GM12801 (cell line): ENCODE results near the gene MCEMP1.

Source experiments
- CTCF ChIP-seq: IDR thresholded peaks from one replicate; pipeline ENCODE4 v1.5.1; 2011; ENCODE audit warnings: control low read depth; ENCODE audit not compliant: insufficient read length; ENCODE audit errors: extremely low read depth

Gene MCEMP1

GRCh38 chr19:7699003-7699402, 22.1 kb downstream of the MCEMP1 start:
- TF ChIP-seq CTCF, result no peak

- no peak for TF ChIP-seq CTCF
Observed at GRCh38 chr19:7699417-7700401, 22.8 kb downstream of the MCEMP1 start.

GRCh38 chr19:7701049-7701653, 24.3 kb downstream of the MCEMP1 start:
- TF ChIP-seq CTCF, result no peak

- TF ChIP-seq CTCF, result no peak
Observed at GRCh38 chr19:7701654-7702457, 25.0 kb downstream of the MCEMP1 start, which contains the start of gene FCER2. TSS of gene FCER2 (minus strand) at chr19:7702131. CDS start at chr19:7699760, 2,371 bp downstream.

GRCh38 chr19:7703332-7703731, 26.4 kb downstream of the MCEMP1 start:
- TF ChIP-seq CTCF, result no peak

GRCh38 chr19:7704280-7705060, 27.6 kb downstream of the MCEMP1 start:
- TF ChIP-seq CTCF, result no peak
